Measurements from ENCODE around the gene ZNF786.

The ZNF786 gene

DNA sequence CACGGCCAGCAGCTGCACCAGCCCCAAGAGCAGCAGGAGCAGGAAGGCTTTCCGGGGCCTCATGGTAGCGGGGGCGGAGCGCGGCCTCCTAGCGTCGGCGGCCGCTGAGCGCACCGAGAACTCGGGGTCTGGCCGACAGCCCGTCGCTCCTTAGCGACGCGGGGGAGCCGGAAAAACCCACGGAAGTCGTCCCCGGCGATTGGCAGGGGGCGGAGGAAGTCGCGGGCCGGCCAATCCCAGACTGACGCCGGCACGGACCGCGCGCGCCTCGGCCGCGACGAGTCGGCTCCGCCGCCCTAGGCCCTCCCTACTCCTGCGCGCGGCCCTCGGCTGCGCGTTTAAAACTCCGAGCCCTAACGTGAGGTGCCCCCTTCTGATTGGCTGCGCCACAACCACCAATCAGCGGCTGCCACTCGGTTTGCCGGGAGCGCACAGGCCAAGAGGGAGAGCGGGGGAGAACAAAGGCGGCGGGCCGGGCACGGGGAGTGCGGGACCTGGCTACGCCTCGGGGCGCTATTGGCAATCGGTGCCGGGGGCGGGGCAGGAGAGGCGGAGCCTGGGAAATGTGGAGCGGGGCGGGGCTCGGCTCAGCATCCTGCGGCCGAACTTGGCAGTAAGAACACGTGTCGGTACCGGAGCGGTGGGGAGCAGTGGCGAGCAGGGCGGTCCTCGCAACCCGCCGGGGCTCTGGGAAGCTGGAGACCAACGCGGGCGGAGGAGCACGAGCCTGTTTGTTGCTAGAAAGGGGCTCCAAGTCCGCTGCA, 62.0 kb downstream of the ZNF786 start, which contains the start of gene PDIA4:
PDIA4 (minus strand) TSS at position 160 of the 764 bp plus-strand sequence; CDS start at position 63, 97 bp downstream.
- DNase-seq (ENCODE audit: low read depth) = peak; percentile 98

- no peak for DNase-seq (ENCODE audit: low read depth)
These were observed 62.7 kb downstream of the ZNF786 start for GRCh38 chr7:149027611-149028345.

DNA sequence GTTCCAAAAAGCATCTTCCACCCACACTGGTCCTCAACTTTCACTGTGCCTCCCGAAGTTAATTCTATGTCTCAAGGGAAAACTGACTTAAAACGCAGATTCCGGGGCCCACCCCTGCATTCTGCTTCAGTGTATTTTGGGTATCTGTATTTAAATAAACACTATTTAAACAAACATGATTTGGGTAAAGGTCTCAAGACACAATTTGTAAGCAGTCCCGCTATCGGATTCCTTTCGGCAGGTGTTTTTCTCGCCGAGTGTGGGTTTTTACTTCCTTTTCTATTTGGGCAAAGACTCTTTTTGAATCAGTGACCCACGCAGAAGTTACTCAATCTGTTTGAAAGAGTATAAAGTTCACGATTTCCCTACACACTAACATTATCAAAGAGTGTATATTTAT, 63.5 kb downstream of the ZNF786 start:
- no peak for DNase-seq (ENCODE audit: low read depth)

DNA sequence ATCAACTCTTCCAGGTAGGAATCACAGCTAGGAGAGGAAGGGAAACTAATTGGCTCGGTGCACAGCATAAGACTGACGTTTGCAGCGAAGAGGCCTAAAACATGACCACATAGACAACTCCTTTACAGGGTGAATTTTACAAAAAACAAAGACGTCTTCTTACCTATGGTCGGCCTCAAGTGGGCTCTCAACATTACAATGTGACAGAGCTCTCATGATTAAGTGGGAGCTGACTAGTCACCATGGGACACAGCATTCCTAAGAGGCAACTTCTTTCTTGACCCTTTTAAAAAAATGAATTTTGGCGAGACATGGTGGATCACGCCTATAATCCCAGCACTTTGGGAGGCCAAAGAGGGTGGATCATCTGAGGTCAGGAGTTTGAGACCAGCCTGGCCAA, 66.9 kb downstream of the ZNF786 start:
- DNase-seq (ENCODE audit: low read depth) = no peak

- DNase-seq (ENCODE audit: low read depth) = no peak
These were observed 67.7 kb downstream of the ZNF786 start for GRCh38 chr7:149022756-149023360.

DNA sequence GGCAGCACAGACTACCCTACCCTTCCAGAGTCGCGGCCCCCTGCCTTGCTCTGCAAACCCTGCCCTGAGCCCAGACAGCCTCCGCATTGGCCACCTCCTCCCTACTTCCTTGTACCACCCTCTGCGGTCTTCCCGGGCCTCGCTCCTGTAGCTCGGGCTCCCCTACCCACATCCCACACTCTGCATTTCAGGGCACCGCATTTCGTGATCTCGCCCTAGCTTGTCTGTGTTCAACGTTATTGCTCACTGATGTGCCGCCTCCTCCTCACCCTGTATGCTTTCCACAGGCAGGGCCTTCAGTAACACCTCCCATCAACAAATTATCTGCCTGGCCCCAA, 68.8 kb downstream of the ZNF786 start:
- DNase-seq (ENCODE audit: low read depth) = no peak

DNA sequence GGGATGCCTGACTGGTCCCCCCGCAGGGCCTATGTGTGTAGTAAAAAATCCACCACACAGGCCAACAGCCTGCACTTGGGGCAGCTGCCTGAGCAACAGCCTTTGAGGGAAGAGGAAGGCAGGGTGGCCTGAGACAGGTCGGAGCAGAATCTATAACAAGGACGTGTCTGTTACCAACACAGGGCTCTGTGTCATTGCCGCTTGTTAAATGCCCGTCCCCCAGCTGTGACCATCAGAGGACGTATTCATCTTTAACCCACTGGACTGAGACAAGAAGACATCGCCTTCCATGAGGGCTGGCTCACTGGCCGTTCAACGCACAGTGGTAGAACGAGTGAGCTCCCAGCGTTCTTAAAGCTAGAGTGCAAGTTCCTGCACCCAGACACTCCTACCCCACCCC, 70.0 kb downstream of the ZNF786 start:
- no peak for DNase-seq (ENCODE audit: low read depth)

Data from T follicular helper cell (primary cell).